Heart right ventricle (tissue), 16 donors: Measurements from ENCODE around the gene FBL. TPM values are rescaled to one million over a fixed set of nuclear protein-coding genes. Genes with fewer than 3 reads are reported as not detected.

Experiments
- ATAC-seq, 8 donors: fragments of 200-7000 bp; cut with Tn5 transposase; one replicate each; pipeline ENCODE4 v1.9.1; 2020; ENCODE audit warnings: mild to moderate bottlenecking in 8 of 8, moderate library complexity in 8 of 8, moderate number of reproducible peaks in 1 of 8
- DNase-seq, 2 donors: peaks; one replicate each; pipeline ENCODE4 v3.0.0-alpha.2; 2020
- H3K27ac ChIP-seq, 10 donors: fragments of 200-600 bp; sonication (generic) in 2 of 10; one replicate each; pipeline versions ENCODE4 v1.5.0 to v1.8.0; 2020 to 2022; ENCODE audit warnings: mild to moderate bottlenecking in 3 of 10
- H3K27me3 ChIP-seq, 7 donors: fragments of 200-600 bp; one replicate each; pipeline ENCODE4 v1.8.0; 2021 to 2022; ENCODE audit warnings: mild to moderate bottlenecking in 2 of 7
- H3K36me3 ChIP-seq, 9 donors: fragments of 200-600 bp; sonication (generic) in 1 of 9; one replicate each; pipeline versions ENCODE4 v1.5.0 to v1.8.0; 2020 to 2022; ENCODE audit warnings: mild to moderate bottlenecking in 2 of 9
- H3K4me1 ChIP-seq, 9 donors: fragments of 200-600 bp; sonication (generic) in 1 of 9; one replicate each; pipeline versions ENCODE4 v1.5.0 to v1.8.0; 2020 to 2022; ENCODE audit warnings: mild to moderate bottlenecking in 4 of 9
- H3K4me3 ChIP-seq, 10 donors: fragments of 200-600 bp; sonication (generic) in 2 of 10; one replicate each; pipeline versions ENCODE4 v1.5.0 to v1.8.0; 2020 to 2022; ENCODE audit warnings: mild to moderate bottlenecking in 7 of 10, moderate library complexity in 2 of 10
- H3K9me3 ChIP-seq, 11 donors: fragments of 200-600 bp in 10 of 11; sonication (generic) in 2 of 11; one replicate each; pipeline versions ENCODE4 v1.5.0 to v1.8.0; 2013 to 2022; ENCODE audit warnings: mild to moderate bottlenecking in 2 of 11, control low read depth in 1 of 11, moderate library complexity in 1 of 11
- WGBS, 2 donors: extraction: QIAGEN DNeasy Blood & Tissue Kit; methylation state at CpG; one replicate each; pipeline ENCODE4 v1.1.7; 2013; ENCODE audit warnings: inconsistent platforms in 1 of 2; 5-methylcytosine and 5-hydroxymethylcytosine counted together
- intact Hi-C, 10 donors: fragments of 100-400 bp; cut with DNase I; formaldehyde crosslinking; loops; one replicate each; pipeline versions ENCODE4 v1.11.1 to v1.14.2; 2022
- polyA plus RNA-seq, 2 donors: library from polyadenylated mRNA; stranded (reverse); fragments of 200-250 nt; gene quantifications; one replicate each; pipeline ENCODE4 v1.2.3, GENCODE V29; 2013
- total RNA-seq, 10 donors: library from RNA; stranded (reverse); fragmentation: NEBNext Ultra II Directional in 3 of 10; extraction: Animal tissue kit (Norgen Biotek cat#: 25700) in 3 of 10; gene quantifications; one replicate each; pipeline versions ENCODE4 v1.2.1 to v1.2.4, GENCODE V29; 2021 to 2023
- TF ChIP-seq, protein P1 (sequence below), 9 donors: fragments of 200-600 bp; sonication (generic) in 2 of 9; IDR thresholded peaks; one replicate each; pipeline versions ENCODE4 v1.5.0 to v1.8.0; 2021 to 2022; ENCODE audit warnings: antibody characterized with exemption in 9 of 9, mild to moderate bottlenecking in 5 of 9, moderate library complexity in 1 of 9
- donor health status: Arrhythmogenic right ventricular cardiomyopathy.
- donor health status: ischemic (EF 13 %, LVEDD 7.1; RV severe dilation, severe dysfunction).
- donor health status: healthy with polysubstance abuse.
- donor health status: DM: no; HTN: yes; CAD: no.
- donor health status: DM: no; HTN: no; CAD: no.
- donor health status: ischemic (EF 25% LVEDD 6.9; RV normal size, moderate dysfunction).
- donor health status: ischemic (EF 25% LVEDD 5.7; RV mildly dilated, moderate dysfunction).
- donor health status: healthy.
- donor health status: DM: yes; HTN: yes; CAD: no.
- donor health status: Ischemic cardiomyopathy.
- donor health status: ischemic (EF 35%, LVEDD 5.7; RV mildly dilated, moderate dysfunction).
- donor health status: nonischemic (EF 11% LVEDD 7.7; RV severe dilation, severe dysfunction).
- donor health status: DM: yes; HTN: yes; CAD: no.
- donor health status: PGD.
- donor health status: ischemic (EF 29% LVEDD 5.4; RV normal size, mild dysfunction).
- donor health status: nonischemic (EF 23%, LVEDD 6.1; RV moderate dilation, normal function).

FBL gene
- total and polyA plus RNA-seq, 12 donors, result 52.7 to 192 (median 73.9) TPM

DNA sequence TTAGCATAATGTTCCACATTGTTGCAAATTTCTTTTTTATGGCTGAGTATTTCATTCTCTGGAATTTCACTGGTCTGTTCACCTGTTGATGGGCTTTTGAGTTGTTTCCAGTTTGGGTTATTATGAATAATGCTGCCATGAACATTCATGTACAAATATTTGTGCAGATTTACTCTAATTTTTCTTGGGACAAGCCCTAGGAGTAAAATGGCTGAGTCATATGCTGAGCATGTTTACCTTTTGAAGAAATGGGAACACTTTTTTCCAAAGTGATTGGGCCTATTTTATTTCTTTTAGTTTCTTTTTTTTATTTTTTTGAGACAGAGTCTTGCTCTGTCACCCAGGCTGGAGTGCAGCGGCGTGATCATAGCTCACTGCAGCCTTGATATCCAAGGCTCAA is 4.7 kb upstream of the FBL start:
- intact Hi-C loops, result no loop called here
- DNase-seq (no peak), ATAC-seq (no peak)
- no peak overlapping the region for H3K4me3 ChIP-seq
- peaks cover 4 to 10% (median 7%) of the 10 kb centered on the region in 9 donors for H3K4me1 ChIP-seq
- H3K27me3 ChIP-seq, result peaks cover 0 to 4% (median 0%) of the 10 kb centered on the region in 7 donors
- 70 to 88% methylated on average over 2 of the region's 2 CpGs for WGBS, 2 donors
- TF ChIP-seq, protein P1, sequence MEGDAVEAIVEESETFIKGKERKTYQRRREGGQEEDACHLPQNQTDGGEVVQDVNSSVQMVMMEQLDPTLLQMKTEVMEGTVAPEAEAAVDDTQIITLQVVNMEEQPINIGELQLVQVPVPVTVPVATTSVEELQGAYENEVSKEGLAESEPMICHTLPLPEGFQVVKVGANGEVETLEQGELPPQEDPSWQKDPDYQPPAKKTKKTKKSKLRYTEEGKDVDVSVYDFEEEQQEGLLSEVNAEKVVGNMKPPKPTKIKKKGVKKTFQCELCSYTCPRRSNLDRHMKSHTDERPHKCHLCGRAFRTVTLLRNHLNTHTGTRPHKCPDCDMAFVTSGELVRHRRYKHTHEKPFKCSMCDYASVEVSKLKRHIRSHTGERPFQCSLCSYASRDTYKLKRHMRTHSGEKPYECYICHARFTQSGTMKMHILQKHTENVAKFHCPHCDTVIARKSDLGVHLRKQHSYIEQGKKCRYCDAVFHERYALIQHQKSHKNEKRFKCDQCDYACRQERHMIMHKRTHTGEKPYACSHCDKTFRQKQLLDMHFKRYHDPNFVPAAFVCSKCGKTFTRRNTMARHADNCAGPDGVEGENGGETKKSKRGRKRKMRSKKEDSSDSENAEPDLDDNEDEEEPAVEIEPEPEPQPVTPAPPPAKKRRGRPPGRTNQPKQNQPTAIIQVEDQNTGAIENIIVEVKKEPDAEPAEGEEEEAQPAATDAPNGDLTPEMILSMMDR (IDR thresholded peaks at IDR 0.05), result no peak
- no peaks in the 10 kb centered on the region for H3K36me3 ChIP-seq
- H3K27ac ChIP-seq, result no peak overlapping the region
- no peaks in the 10 kb centered on the region for H3K9me3 ChIP-seq

DNA sequence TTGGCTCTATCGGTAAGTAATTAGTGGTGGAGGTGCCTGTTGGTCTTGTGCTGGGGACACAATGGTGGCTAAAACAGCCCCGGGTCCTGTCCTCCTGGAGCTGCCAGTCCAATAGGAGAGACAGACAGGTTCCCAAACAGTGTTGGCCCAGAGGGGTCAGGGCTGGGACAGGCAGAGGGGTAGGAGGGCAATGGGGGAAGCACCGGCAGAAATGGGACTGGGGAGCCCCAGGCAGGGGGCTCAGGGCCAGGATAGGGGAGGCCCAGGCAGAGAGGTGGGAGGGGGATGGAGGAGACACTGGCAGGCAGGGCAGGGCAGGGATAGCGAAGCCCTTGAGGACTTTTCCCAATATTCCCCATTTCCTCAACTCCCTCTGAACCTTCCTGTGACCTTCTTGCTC is 2.2 kb upstream of the FBL start:
- intact Hi-C loops, result loop anchor here in 2 of 10 donors (5.0 to 10.0 kb wide), 2 partner anchors 129 to 304 kb away; partner anchors contain the start of gene EID2 (in 1 of the 2)
- TF ChIP-seq, protein P1 (IDR thresholded peaks at IDR 0.05), result no peak
- H3K4me3 ChIP-seq, result no peak overlapping the region

DNA sequence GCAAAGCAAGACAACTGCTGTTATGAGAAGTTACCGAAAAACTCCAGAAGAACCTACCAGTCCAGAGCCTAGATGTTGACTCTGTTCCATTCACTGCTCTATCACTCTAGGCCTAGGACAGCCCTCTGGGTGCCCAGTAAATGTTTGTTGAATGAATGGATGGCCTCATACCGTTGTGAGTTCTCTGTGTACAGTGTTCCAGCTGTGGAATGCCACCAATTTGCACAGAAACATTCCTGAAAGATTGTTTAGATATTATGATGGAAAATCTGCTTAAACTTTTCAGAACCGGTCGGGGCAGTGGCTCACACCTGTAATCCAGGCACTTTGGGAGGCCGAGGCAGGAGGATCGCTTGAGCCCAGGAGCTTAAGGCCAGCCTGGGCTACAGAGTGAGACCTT is 1.3 kb upstream of the FBL start:
- TF ChIP-seq, protein P1 (IDR thresholded peaks at IDR 0.05), result no peak
- H3K36me3 ChIP-seq, result no peaks in the 10 kb centered on the region
- H3K27me3 ChIP-seq, result no peaks in the 10 kb centered on the region
- H3K4me3 ChIP-seq, result no peak overlapping the region
- H3K4me1 ChIP-seq, result peaks cover 4 to 43% (median 34%) of the 10 kb centered on the region in 9 donors
- H3K27ac ChIP-seq, result no peak overlapping the region
- DNase-seq, result no peak
- WGBS, 2 donors, result 92 to 96% methylated on average over 6 of the region's 6 CpGs
- intact Hi-C loops, result loop anchor here in 3 of 10 donors (2.0 to 10.0 kb wide), 3 partner anchors 123 to 303 kb away; partner anchors contain the start of genes EID2 (in 1 of the 3) and PSMC4 (in 1 of the 3)
- no peaks in the 10 kb centered on the region for H3K9me3 ChIP-seq
- ATAC-seq, result no peak

More for the DNA sequence above, 2.2 kb upstream of the FBL start:
- H3K27ac ChIP-seq, result no peak overlapping the region
- ATAC-seq (no peak), DNase-seq (no peak)
- 88 to 89% methylated on average over 4 of the region's 4 CpGs for WGBS, 2 donors
- peaks cover 4 to 34% (median 31%) of the 10 kb centered on the region in 9 donors for H3K4me1 ChIP-seq
- peaks cover 0 to 4% (median 0%) of the 10 kb centered on the region in 7 donors for H3K27me3 ChIP-seq
- H3K36me3 ChIP-seq, result no peaks in the 10 kb centered on the region
- H3K9me3 ChIP-seq, result no peaks in the 10 kb centered on the region

DNA sequence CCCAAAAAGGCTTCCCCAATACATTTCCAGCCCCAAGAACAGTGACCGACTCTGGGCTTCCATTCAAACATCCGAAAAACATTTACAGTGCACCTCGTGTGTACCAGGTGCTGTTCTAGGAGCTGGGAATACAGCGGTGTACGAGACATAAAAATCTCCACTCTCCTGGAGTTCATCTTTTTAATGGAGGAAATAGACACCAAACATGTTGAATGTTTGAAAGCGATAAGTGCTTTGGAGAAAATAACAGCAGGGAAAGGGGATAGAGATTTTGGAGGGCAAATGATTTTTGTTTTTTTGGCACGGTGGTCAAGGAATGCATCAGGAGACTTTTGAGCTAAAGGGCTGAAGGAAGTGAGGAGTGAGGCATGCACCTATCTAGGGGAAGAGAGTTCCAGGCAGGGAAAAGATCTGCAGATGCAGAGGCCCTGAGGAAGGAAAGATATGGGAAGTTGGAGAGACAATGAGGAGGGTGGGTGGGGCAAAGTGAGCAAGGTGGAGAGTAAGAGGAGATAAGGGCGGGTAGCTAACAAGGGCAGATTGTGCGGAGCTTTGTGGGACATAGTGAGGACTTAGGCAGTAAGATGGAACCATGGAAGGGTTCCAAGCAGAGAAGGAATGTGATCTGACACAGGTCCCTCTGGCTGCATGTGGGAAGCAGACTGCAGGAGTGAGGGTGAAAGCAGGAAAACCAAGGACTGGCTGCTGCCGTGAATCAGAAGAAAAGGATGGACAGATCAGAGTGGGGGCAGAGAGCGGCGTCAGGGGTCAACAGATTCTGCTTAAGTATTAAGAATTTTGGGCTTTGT is 703 bp upstream of the FBL start:
- H3K4me1 ChIP-seq, result peaks cover 4 to 49% (median 40%) of the 10 kb centered on the region in 9 donors
- WGBS, 2 donors, result 39 to 40% methylated on average over 12 of the region's 12 CpGs
- ATAC-seq, result peak in 5 of 8 donors; percentile 5 to 25 (median 20)

More for the DNA sequence above, 703 bp upstream of the FBL start:
- H3K9me3 ChIP-seq, result no peaks in the 10 kb centered on the region
- intact Hi-C loops, result loop anchor here in 4 of 10 donors (1.0 to 10.0 kb wide), 4 partner anchors 123 to 302 kb away; partner anchors contain the start of genes EID2 (in 1 of the 4) and PSMC4 (in 1 of the 4)
- DNase-seq, result no peak
- no peaks in the 10 kb centered on the region for H3K36me3 ChIP-seq
- H3K27me3 ChIP-seq, result no peaks in the 10 kb centered on the region
- peak overlapping the region; percentile 49 to 91 (median 84) for H3K27ac ChIP-seq
- TF ChIP-seq, protein P1 (IDR thresholded peaks at IDR 0.05), result no peak
- peak overlapping the region; percentile 53 to 97 (median 78) for H3K4me3 ChIP-seq
